Epidermal melanocyte (primary cell): ENCODE data around the gene TRIM21.
"Not testable (repeated sequence)": the region's sequence is repeated elsewhere in the genome, so short reads cannot be mapped to it uniquely, and the experiment has no call there.

Experiments used
- DNase-seq: peaks from one replicate; pipeline ENCODE4 v3.0.0; 2011; ENCODE audit warnings: low spot score; ENCODE audit not compliant: insufficient read length

TRIM21 gene

GRCh38 chr11:4393209-4393857, at the start of gene TRIM21:
Gene TRIM21, minus strand, starts transcription at chr11:4393702. Its CDS starts 3,293 bp downstream, at chr11:4390409.
- peak; percentile 83 for DNase-seq

DNA sequence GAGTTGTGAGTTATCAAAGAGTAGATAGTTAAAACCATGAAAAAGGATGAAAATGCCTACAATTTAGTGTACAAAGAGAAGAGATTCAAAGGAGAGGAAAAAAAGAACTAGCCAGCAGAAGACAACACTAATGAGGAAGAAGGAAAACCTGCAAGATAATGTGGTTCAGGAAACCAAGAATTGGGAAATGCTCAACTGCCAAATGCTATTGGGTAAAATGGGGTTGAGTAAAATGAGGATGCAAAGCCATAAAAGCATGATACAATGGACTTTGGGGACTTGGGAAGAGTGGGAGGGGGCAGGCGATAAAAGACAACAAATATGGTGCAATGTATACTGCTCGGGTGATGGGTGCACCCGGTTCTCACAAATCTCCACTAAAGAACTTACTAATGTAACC, 48.0 kb upstream of the TRIM21 start:
- no peak for DNase-seq

- no peak for DNase-seq
Measured at GRCh38 chr11:4436411-4436810, 42.9 kb upstream of the TRIM21 start.

DNA sequence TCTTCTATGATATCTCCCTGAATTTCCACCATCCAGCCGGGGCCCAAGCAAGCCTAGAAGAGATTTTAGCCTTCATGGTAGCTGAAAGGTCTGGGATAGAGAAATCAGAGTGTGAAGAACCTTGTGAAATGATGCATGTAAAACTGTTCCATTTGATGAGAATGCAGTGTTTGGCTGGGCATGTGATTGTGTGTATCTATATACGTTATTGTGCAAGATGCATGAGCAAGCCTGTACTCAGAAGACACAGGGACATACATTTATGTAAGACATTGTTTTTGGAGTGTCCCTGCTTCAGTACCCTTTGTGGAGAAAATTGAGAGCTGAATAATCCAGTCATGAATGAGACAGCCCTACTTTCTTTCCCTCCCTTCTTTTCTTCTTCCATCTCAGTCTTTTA, 40.4 kb upstream of the TRIM21 start:
- DNase-seq, result no peak

- no peak for DNase-seq
Measured at GRCh38 chr11:4430051-4430450, 36.5 kb upstream of the TRIM21 start.

DNA sequence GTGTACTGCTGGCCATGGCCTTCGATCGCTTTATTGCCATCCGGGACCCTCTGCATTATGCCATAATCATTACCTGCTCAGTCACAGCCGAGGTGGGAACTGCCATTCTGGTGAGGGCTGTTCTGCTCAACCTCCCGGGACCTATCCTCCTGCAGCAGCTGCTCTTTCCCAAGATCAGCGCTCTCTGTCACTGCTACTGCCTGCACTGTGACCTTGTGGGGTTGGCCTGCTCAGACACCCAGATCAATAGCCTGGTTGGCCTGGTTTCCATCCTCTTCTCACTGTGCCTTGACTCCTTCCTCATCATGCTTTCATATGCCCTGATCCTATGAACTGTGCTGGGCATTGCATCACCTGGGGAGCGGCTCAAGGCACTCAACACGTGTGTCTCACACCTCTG, 24.9 kb upstream of the TRIM21 start:
- DNase-seq, result no peak

DNA sequence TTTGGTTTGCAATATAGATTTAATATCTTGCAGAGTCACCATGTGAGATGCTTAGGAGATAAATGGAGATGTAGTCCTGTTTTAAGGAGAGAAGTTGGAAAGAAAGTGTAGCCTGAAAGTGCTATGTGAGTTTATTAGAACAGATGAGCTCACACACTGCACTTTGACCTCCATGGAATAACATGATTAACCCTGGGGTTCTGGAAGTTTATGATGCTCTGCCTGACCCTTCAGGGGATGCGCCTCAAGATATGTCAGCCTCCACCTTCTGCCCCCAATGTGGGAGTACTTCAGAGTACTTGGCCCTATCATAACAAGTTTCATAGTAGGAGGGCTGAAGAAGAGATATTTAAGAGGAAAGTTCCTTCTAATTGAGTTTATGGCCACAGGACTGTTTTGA, 23.3 kb upstream of the TRIM21 start:
- DNase-seq, result no peak

- no peak for DNase-seq
Measured at GRCh38 chr11:4416306-4416705, 22.8 kb upstream of the TRIM21 start.

DNA sequence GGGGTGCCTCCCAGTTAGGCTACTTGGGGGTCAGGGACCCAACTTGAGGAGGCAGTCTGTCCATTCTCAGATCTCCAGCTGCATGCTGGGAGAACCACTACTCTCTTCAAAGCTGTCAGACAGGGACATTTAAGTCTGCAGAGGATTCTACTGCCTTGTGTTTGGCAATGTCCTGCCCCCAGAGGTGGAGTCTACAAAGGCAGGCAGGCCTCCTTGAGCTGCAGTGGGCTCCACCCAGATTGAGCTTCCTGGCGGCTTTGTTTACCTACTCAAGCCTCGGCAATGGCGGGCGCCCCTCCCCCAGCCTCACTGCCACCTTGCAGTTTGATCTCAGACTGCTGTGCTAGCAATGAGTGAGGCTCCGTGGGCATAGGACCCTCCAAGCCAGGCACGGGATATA, 12.7 kb upstream of the TRIM21 start:
- DNase-seq, result not testable (repeated sequence)

DNA sequence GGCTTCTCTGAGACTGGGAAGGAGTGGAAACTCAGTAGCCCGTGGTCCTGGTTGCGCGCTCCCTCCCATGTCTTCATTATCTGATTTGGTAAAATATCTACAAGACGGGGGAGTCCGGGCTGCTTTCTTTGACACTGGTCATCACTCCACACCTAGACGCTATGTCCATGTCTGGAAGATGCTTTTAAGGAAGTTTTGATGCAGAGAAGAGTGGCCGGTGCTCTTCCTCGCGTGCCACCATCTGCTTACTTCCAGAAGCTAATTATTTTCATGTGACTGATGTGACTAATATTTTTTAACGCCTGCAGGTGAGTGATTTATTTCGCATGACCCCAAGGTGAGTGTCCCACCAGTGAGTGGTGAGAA, 339 bp upstream of the TRIM21 start:
- no peak for DNase-seq

GRCh38 chr11:4388221-4388620, 5.3 kb downstream of the TRIM21 start:
- no peak for DNase-seq

DNA sequence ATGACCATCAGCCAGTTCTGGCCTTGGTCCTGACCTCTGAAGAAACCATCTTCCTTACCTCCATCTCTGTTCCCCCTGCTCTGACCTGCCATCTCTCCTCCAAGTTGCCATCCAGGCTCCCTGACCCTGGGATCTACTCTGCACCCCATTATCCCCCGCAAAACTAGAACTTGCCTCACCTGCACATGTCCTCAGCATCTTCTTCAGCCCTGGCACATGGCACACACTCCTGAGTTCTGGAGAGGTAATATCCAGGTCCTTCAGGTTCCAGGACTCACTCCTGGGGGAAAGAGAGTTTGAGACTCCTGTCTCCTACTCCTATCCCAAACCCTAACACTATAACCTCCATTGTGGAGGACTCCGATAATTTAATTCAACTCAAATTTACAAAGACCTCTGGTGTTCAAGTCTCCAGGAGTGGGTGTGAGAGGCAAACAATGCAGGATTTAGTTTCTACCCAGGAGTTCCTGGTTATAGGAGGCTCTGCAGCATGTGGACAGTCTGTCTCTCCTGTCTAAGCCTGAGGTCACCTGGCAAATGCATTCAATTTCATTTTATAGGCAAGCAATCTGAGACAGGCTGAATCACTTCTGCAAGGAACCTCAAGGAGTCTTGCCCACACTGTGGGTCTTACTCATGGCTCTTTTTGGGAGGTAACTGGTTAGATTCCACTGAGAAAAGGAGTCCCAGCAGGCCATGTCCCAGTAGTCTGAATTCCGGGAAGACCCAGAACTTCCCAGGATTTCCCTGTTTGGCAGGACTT, 7.3 kb downstream of the TRIM21 start:
- DNase-seq, result no peak

DNA sequence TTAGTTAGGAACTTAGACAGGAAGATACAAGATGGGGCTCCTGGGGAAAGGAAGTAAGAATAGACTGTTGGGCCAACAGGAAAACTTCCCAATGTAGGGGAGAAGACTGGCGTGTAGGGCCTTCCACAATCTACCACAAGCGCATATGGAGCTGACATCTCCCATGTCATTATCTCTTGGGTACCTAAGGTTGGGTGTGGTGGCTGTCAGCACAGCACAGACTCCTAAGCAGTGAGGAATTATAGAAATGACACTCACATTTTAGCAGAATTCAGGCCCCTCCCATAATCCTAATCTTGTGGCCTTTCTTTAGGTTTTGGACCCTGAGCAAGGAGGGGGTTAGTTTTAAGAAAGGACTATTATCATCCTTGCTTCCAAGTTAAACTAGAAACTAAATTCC, 11.6 kb downstream of the TRIM21 start:
- DNase-seq, result no peak

GRCh38 chr11:4375431-4376140, 17.9 kb downstream of the TRIM21 start:
- no peak for DNase-seq

DNA sequence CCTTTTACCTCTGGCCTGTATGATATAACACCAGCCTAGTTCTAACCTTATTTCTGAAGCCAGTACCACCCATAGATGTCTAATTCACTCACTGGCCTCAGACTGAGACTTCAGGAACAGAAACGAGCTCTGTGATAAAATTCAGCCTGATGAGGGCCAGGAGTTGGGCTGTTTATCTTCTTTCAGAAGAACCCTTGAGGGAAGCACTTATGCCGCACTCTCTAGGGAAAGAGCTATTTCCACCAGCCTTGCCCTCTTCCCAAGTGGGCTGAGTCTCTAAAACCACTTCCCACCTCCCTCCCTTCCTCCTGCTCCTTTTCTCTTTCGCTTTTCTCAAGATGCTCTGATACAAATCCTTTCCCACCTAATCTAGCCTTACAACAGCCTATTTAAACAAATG, 23.3 kb downstream of the TRIM21 start:
- no peak for DNase-seq

GRCh38 chr11:4368286-4368685, 25.2 kb downstream of the TRIM21 start, which contains the start of gene OR52B4:
Gene OR52B4, minus strand, starts transcription at chr11:4368386. Its CDS starts 91 bp downstream, at chr11:4368295.
- no peak for DNase-seq

DNA sequence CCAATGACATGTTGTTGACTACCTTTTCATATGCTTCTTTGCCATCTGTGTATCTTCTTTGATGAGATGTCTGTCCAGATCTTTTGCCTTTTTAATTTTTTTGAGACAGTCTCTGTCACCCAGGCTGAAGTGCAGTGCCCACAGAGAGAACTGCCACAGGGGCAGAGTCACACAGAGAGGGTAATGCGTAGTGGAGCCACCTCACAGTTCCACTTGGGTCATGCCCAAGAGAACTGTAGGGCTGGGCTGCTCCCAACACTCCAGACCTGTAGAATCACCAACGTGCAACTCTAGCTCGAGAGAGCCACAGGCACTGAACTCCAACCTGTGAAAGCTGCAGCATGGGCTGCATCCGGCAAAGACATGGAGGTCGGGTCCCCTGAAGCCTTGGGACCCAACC, 45.4 kb downstream of the TRIM21 start:
- not testable (repeated sequence) for DNase-seq

- not testable (repeated sequence) for DNase-seq
Measured at GRCh38 chr11:4345366-4345765, 48.1 kb downstream of the TRIM21 start.
